CD4-positive, alpha-beta T cell treated with Interleukin-15 for 1 hour (primary cell): ENCODE data around the gene N4BP3.
"Not testable (repeated sequence)": the region's sequence is repeated elsewhere in the genome, so short reads cannot be mapped to it uniquely, and the experiment has no call there.

ENCODE experiments used
- DNase-seq: peaks from one replicate; pipeline ENCODE4 v3.0.0-alpha.2; 2020

The N4BP3 gene, protein sequence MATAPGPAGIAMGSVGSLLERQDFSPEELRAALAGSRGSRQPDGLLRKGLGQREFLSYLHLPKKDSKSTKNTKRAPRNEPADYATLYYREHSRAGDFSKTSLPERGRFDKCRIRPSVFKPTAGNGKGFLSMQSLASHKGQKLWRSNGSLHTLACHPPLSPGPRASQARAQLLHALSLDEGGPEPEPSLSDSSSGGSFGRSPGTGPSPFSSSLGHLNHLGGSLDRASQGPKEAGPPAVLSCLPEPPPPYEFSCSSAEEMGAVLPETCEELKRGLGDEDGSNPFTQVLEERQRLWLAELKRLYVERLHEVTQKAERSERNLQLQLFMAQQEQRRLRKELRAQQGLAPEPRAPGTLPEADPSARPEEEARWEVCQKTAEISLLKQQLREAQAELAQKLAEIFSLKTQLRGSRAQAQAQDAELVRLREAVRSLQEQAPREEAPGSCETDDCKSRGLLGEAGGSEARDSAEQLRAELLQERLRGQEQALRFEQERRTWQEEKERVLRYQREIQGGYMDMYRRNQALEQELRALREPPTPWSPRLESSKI

GRCh38 chr5:178113141-178113787 is at the start of gene N4BP3:
TSS of gene N4BP3 (plus strand) at chr5:178113532. CDS start at chr5:178119584, 6,052 bp downstream.
- DNase-seq = peak; percentile 84

GRCh38 chr5:178067755-178068154 is 45.6 kb upstream of the N4BP3 start:
- DNase-seq = no peak

DNA sequence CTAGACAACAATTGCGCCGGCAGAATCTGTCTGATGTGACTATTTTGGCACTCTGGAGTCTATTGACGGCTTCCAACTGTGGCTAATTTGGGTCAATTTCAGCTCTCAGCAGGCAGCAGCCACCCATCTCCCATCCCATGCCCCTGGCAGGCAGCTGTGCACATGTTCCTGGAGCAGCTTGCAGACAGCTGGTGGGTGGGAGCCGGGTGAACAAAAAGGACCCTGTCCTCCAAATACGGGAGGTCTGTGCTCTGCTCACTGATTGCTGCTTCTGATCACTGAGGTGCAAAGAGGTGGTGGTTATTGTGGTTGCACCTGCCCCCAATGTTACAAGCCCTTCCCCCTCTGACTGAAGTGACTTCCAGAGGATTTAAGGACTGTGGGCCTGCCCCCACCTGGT is 45.0 kb upstream of the N4BP3 start:
- no peak for DNase-seq

- peak; percentile 37 for DNase-seq
These were observed 43.4 kb upstream of the N4BP3 start for GRCh38 chr5:178069909-178070308.

DNA sequence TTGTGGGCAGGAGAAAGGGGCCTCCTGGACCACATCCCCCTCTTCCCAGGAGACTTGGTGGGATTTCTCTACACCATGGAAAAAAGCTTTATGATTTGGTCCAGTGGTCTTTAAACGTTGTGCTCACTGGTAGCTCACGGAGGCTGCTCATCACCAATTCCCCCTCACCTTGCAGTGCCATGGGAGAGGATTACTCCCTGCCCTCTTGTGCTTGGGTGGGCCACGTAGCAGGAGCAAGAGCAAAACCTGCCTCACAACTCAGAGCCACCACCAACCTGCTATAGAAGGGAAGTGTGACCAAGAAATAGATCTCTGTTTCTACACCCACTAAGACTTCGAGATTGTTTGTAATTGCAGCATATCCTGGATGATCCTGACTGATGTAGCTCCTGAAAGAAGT is 42.2 kb upstream of the N4BP3 start:
- DNase-seq = no peak

DNA sequence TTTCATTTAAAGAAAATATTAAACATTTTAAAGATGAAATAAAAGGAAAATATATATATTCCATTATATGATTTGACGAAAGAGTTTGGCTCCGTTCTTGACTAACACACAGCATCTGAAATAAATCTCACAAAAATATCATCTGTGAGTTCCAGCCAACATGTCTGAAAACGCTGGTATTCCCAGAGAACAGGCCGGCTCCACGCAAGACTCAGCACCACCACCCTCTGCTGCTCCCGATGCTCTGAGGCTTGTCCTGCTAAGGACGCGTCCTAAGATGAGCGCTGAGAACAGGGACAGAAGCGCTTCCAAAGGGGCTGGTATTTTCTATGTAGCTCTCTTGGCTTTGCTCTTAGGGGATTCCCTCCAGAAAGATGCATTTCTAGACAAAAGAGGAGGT is 40.6 kb upstream of the N4BP3 start:
- DNase-seq = no peak

DNA sequence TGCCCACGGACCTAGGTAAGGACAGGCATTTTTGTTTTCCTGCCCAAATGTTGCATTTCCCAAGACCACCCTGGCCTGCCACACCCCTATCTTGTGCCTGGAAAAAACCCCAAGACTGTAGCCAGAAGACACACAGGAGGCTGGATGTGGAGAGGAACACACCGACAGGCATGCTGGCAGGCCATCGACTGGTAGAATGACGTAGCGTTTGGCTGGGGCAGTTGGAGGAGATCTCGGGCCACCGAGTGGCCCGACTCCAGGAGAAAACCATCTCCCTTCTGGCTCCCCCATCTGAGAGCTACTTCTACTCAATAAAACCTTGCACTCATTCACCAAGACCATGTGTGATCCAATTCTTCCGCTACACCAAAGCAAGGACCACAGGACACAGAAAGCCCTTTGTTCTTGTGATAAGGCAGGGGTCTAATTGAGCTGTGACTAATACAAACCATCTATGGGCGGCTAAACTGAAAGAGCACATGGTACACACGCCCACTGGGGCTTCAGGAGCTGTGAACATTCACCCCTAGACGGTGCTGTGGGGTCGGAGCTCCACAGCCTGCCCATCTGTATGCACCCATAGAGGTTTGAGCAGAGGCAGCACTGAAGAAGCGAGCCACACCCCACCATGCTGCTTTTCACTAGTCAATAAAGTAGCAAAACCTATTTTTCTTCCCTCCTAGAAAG is 38.9 kb upstream of the N4BP3 start:
- DNase-seq = no peak

DNA sequence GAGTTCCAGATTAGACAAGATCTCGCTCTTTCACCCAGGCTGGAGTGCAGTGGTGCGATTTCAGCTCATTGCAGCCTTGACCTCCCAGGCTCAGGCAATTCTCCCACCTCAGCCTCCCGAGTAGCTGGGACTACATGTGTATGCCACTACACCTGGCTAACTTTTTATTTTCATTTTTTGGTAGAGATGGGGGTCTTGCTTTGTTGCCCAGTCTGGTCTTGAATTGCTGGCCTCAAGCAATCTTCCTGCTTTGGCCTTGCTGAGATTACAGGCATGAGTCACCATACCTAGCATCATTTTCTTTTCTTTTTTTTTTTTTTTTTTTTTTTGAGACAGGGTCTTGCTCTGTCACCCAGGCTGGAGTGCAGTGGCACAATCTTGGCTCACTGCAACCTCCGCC is 36.4 kb upstream of the N4BP3 start:
- DNase-seq = not testable (repeated sequence)

DNA sequence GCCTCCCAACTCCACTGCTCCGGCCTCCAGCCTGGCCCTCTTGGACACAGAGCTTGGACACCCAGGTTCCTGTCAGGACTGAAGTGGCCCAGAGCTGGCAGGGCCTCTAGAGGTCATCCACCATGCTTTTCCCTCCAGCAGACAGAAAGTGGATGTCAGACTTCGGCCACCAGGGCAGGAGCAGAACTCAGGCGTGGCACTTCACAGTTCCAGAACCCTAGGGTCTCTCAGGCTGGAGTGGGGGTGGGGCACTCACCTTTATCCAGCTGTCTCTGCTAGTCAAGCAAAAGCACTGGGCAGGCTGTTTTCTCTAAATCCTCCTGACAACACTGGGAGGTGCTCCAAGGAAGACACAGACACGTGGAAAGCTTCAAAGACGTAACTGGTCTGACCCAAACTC is 35.6 kb upstream of the N4BP3 start:
- DNase-seq = no peak

- DNase-seq = no peak
These were observed 34.9 kb upstream of the N4BP3 start for GRCh38 chr5:178078197-178079010.

GRCh38 chr5:178080056-178080455 is 33.3 kb upstream of the N4BP3 start:
- no peak for DNase-seq

- no peak for DNase-seq
These were observed 32.5 kb upstream of the N4BP3 start for GRCh38 chr5:178080618-178081410.

GRCh38 chr5:178081571-178082243 is 31.6 kb upstream of the N4BP3 start:
- DNase-seq = no peak

DNA sequence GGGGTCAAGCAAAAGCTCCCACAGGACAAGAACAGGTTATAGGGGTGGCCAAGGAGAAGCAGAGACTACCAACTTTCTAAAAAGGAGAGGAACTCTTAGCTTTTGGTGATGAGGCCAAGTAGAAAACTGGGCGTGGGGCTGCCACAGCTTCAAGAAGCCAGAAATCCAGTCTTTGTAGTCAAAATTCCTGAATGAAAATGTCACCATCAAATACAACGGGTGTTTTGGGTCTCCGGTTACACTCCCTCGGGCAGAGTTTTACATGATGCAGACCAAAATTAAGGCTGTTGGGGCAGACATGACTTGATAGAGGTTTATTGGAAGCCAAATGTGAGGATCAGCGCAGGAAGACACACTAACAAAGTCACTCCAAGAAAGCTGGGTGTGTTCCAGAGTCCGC is 29.4 kb upstream of the N4BP3 start:
- DNase-seq = no peak

DNA sequence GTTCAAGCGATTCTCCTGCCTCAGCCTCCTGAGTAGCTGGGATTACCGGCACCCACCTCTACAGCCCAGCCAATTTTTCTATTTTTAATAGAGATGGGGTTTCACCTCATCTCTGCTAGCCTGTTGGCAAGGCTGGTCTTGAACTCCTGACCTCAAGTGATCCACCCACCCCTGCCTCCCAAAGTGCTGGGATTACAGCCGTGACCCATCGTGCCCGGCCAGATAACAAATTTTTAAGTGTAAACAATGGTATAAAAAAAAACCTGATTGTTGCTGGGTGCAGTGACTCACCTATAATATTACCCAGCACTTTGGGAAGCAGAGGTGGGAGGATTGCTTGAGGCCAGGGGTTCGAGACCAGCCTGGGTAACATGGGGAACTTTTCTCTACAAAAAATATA is 28.0 kb upstream of the N4BP3 start:
- no peak for DNase-seq

GRCh38 chr5:178086266-178086665 is 27.1 kb upstream of the N4BP3 start:
- DNase-seq = no peak

- DNase-seq = not testable (repeated sequence)
These were observed 26.1 kb upstream of the N4BP3 start for GRCh38 chr5:178087199-178087598.

GRCh38 chr5:178090856-178091255 is 22.5 kb upstream of the N4BP3 start:
- no peak for DNase-seq

DNA sequence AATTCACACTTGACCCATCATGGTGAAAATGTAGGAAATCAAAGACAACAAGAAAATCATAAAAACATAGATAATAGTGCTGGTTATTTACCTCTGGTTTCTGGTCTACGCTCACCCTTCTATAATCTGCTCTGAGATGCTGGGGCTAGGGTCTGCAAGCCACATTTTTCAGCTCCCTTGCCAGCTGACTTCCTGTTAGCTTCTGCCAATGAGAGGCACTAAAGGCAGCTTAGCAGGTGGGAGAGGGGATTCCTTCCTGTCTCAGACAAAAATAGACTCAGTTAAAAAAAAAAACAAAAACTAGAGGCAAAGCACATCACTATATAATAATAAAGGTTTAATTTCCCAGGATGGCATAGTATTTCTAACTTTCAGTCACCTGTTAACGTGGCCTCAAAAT is 20.2 kb upstream of the N4BP3 start:
- DNase-seq = no peak

DNA sequence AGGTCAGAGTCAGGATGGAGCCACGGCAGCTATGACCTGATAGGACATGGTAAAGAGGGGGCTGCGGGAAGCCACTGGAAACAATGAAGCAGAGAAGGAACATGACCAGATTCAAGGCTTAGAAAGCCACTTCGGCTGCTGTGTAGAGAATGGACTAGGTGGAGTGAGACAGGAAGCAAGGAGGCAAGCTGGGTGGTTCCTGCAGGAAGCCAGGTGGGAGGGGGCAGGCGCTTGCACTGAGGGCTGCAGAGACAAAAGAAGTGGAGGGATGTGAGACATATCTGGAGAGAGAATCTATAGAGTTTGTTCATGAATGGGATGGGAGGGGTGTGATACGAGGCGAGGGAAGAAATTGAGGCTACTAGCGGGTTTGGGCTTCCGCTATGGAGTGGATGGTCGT is 19.0 kb upstream of the N4BP3 start:
- DNase-seq = no peak

DNA sequence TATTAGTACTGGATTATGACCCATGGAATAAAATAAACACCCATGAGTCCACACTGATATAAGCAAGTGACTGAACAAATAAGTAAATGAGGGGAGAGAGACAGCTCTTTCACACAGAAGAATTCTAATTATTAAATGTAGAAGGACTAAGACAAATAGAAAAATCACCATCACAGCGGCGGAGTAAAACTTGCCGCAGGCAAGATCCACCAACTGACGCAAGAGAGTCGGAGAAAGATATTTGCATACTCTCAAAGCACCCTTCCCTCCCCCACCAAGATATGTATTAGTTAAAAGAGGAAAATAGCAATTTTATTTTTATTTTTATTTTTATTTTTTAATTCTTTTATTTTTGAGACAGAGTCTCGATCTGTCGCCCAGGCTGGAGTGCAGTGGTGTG is 14.6 kb upstream of the N4BP3 start:
- no peak for DNase-seq
